SH-SY5Y (cell line): ENCODE results near the gene ZBTB7C.

Source experiments
- GATA2 ChIP-seq: IDR thresholded peaks from 2 replicates; pipeline ENCODE4 v1.6.1; 2011; ENCODE audit warnings: mild to moderate bottlenecking, low read depth, low read length
- GATA3 ChIP-seq: IDR thresholded peaks from 2 replicates; pipeline ENCODE4 v1.6.1; 2011; ENCODE audit warnings: low read depth, mild to moderate bottlenecking, low read length, moderate library complexity

Gene ZBTB7C

DNA sequence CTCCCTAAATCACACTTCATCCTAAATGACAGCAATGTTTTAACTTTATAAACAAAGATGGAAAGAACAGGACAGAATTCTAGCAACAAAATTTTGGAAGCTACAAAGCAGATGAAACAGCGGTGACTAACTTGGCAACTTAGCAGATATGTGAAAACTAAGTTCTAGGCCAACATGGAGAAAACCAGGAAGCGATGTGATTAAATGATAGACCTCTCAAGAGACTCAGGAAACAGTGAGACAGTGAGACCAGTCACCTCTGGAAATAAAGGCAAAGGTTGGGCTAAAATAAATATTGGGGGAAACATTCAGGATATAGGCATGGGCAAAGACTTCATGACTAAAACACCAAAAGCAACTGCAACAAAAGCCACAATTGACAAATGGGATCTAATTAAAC, 24.4 kb upstream of the ZBTB7C start:
- TF ChIP-seq GATA2: no peak
- no peak for TF ChIP-seq GATA3

DNA sequence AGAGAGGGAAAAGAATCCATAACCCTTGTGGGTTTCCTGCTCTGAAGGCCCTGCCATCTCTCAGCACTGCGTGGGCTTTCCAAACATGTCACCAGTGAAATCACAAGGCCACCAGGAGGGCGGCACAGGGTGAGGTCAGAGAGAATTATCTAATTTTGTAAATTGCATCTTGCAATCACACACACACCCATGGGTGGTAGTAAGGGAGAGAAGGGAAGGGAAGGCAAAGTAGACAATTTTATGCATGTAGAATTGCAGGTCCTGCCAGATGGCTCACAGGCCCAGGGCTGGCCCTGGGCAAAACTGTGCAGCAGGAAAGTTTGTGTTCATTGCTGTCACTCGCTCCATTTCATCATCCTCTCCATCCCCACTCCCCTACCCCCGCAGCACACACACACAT, 21.0 kb upstream of the ZBTB7C start:
- TF ChIP-seq GATA3 (no peak), GATA2 (no peak)

DNA sequence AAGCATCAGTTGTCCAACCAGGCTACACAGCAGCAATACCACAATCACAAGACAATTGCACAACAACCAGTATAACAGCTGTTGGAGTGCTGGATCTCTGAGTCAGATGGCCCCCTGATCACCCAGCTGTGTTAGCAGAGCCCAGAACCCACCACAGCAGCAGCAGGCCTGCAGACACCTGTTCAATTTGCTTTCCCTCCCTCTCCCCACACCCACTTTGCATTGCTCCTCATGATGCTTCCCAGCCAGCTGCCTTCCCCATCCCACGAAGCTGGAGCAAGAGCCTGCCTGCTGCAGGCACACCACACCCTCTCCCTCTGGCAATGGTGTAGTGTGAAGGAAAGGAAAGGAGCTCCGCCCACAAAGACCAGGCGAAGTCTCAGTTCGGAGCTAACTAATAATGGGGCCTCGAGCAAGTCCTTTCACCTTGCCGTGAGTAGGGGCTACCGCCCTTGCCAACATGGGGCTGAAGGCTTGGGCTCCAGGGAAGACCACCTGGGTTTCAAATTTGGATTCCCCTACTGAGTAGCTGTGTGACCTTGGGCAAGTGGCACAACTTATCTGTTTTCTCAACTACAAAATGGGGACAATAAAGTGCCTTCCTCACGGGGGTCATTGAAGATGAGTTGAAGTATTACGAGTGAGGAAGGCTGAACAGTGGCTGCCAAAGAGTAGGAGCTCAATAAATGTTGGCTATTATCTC, 19.4 kb upstream of the ZBTB7C start:
- TF ChIP-seq GATA2 (no peak), GATA3 (no peak)

DNA sequence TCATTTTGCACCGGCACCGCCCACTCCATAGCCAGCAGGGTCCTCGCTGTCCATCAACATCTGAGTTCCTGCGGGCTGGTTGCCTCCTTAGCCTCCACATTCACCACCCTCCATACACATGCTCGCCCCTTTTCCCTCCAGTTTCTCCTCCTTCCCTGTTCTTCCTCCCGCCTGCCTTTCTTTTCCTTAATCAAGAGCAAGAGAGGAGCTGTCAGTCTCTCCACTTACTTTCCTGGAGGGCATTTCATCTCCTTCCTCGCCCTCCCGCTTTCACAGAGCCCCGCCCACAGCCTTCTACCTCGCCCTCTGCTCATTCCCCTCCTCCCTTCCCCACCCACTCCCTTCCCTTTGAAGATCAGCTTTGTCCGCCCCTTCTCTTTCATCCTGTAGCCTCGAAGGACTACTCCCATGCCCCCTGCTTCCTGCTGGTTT, 13.8 kb upstream of the ZBTB7C start:
- TF ChIP-seq GATA2 (no peak), GATA3 (no peak)

DNA sequence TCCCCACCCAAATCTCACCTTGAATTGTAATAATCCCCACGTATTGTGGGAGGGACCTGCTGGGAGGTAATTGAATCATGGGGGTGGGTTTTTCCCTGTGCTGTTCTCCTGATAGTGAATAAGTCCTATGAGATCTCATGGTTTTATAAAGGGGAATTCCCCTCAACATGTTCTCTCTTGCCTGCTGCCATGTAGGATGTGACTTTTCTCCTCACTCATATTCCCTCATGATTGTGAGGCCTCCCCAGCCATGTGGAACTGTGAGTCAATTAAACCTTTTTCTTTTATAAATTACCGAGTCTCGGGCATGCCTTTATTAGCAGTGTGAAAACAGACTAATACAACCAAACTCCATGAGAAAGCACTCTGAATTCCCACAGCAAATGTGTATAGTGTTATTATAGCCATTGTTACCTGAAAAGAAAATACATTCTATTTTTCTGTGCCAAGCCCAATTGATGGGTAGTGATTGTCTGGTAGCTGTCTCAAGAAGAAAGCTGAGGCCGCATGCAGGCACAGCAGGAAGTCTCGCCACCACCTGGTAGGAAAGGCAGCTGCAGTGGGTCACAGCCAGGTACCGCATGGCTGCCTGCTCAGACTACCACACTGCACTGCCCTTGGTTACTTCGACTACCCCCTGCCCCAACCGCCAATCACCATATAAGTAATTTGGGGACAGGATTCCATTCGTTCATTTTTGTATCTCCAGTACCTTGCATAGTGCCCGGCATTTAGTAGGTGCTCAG, 10.3 kb upstream of the ZBTB7C start:
- TF ChIP-seq GATA3 (no peak), GATA2 (no peak)

DNA sequence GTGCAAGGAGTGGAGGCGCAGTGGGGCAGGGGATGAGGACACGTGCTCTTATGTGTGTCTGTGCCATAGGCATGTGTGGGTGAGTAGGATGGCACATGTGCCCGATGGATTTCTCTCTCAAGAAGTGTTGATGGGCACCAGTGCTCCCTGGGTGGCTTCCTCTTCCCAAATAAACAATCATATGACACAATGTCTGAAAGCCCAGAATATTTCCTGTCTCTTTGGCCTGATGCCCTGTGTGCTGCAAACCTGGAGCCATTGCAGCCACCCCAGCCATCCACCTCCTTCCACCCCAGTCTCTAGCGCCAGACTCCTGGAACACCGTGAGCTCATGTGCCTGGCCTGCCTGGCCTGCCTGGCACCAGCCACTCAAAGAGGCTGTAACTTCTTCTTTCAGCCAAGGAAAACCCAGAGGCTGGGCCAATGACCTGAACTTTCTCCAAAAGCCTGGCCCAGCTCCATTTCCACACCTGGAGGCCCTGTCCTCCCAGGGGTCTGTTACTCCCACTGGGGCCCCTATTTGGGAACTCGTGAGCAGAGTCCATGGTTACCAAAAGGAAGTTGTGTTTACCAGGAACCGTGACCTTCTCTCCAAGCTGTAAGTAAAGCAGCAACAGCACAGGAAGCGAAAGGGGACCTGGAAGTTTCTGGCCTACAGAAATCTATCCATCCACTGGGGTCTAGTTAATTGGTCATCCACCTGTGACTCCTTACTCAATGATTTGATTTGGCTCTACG, 9.5 kb upstream of the ZBTB7C start:
- no peak for TF ChIP-seq GATA3
- no peak for TF ChIP-seq GATA2

DNA sequence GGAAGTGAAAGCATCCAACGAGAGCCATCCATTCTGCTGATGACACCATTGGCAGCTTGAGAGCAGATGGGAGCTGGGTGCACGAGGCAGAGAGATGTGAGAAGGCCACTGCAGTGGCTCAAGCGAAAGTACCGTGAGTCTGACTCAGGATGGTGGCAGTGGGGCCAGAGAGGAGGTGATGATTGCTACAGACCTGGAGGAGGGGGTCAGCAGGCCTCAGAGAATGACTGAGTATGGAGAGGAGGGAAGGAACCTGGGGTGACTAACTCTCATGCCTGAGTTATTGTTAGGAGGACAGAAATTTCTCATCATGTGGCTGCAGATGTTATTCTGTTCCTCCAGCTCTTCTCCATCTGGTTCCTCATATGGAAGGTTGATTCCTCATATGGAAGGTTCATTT, 8.8 kb upstream of the ZBTB7C start:
- TF ChIP-seq GATA3: no peak
- TF ChIP-seq GATA2: no peak

DNA sequence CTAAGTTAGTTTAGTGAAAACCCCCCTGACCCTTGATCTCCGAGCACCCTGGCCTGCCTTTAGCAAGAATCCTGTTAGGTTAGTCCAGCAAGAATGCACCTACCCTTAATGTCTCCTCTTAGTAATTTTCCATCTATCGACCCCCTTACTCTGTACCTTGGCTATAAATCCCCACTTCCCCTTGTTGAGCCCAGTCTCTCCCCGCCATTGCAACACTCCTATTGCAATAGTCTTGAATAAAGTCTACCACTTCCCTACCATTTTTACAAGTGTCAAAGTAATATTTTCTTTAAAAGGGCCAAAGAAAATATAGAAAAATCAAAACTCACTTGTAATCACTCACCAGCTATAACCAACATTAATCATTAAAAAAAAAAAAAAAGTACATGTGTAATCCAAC, 4.2 kb upstream of the ZBTB7C start:
- TF ChIP-seq GATA2 (no peak), GATA3 (no peak)

DNA sequence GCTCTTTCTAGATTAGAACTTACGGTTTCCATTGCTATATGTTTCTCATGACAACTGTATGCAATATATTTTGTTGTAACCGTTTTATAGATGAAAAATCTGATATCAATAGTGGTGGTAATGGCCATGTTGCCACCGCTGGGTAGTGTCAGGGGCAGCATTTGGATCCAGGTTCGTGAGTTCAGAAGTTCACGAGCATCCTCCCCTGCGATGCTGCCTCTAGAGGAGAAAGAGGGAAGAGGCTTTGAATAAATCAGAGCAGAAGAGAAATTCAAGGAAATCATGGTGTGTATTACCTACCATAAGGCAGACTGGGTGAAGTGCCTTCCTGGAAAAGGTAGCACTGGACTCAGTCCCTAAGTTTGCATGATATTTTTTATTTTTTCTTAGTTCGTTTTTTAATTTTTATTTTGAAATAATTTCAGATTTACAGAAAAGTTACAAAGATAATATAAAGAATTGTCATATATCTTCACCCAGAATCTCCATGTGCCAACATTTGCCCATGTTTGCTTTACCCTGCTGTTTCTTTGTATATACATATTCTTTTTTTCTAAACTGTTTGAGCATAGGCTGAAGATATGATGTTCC, 3.3 kb upstream of the ZBTB7C start:
- TF ChIP-seq GATA3 (no peak), GATA2 (no peak)

DNA sequence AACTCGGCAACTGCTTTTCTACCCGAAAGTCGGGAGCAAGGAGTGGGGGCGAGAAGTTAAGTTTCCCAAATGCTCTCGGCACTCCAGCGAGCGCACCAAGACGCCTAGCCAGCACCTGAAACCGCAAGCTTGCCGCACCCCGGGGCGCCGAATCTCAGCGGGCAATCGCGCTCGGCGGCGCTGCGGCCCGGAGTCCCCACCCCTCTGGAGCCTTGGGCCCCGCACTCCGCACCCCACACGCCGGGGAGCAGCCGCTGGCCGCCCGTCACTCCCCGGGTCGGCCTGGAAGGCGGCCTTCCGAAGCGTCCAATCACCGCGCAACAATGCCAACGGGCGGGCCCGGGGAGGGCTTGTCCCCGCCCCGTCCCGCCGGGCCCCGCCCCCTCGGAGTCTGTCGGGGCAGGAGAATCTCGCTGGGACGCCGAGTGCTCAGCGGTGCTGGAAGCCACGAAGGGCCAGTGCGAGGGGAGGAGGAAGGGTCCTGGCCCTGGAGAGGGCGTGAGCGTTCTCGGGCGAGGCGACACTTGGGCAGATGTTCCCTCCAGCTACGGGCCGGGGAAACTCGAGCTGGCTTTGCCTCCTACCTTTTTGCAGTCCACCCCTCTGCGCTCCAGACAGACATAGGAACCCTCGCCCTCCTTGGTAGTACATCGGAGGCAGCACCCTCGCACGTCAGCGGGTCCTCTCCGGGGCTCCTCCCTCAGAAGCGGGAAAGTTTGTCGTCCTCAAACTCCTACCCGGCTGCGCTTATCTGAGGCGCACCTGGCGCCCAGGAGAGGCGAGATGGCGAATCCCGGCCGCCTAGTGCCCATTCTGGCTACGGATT, 1.1 kb upstream of the ZBTB7C start:
- no peak for TF ChIP-seq GATA2
- no peak for TF ChIP-seq GATA3

DNA sequence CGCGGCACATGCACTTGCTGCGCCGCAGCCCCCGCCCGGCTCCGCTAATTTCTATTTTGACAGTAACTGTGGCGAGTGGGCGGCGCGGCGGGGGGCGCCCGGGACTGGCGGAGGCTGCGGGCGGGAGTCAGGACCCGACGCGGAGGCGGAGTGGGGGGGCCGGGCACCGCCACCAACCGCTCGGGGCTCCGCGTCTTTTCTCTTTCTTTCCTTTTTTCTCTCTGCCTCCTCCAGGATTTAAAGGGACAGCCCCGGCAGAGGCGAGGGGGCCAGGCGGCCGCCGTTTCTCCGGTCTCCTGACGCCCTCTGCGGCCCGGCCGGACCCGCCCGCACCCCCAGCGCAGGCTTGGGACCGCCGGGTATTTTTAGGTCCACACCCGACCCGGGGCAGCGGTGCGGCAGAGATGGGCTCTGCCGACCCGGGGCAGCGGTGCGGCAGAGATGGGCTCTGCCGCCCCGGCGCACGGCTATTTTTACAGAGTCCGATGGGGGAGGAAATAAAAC, 460 bp upstream of the ZBTB7C start:
- no peak for TF ChIP-seq GATA3
- TF ChIP-seq GATA2: no peak

DNA sequence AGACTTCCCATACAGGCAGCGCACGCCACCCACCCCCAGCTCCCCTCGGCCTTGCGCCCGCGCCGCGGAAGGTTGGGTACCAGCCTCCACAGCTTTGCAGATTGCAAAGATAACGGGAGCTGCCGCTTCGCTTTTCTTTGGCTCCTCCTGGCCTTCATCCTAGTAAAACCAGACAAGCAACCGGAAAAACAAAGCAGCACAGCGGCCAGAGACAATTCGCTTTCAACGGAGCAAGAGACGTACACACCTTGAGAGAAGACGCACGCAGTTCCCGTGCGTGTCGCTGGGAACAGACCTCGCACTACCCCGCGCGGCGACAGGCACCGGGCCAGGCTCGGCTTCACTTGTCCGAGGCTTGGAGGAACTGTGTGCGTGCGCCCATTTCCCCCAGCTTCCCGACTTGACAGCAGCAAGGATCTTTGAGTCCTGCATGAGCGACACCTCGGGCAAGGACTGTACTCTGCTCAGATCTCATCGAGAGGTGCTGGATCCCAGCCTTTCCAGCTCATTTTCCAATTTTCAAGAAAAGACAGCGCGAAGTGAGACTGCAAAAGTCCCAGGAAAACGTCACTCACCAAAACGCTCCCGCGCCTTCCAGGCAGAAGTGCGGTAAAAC, 964 bp downstream of the ZBTB7C start:
- peak; percentile 59; the same call in 1 of the 2 replicates for TF ChIP-seq GATA3
- TF ChIP-seq GATA2: peak; percentile 95

DNA sequence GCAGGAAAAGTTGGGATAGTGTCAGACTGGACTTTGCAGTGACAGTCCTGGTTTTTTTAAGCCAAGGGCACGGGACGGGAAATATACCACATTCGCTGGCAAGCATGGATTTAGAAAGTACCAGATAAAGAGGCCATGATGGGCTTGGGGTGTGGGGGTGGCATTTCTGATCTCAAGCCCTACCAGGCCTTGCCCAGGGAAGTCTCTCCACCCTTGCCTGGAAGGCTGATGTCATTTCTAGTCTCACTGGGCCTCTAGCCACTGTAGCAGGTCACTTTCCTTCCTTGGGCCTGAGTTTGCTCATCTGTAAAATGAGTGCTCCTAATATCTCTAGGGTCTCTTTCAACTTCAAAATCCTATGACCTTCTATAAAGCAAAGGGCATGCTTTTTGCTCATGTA, 1.8 kb downstream of the ZBTB7C start:
- TF ChIP-seq GATA3: no peak
